Thyroid gland (tissue), 4 donors: ENCODE results near the gene PHLDB3. TPM values are rescaled to one million over a fixed set of nuclear protein-coding genes. Genes with fewer than 3 reads are reported as not detected.

Source experiments
- DNase-seq, 2 donors: peaks; one replicate each; pipeline ENCODE4 v3.0.0-alpha.2; 2019
- H3K27ac ChIP-seq, 3 donors: fragments of 200-600 bp; sonication (generic); 1 replicate in 2 of 3; 2 replicates in 1 of 3; pipeline ENCODE4 v1.5.1; 2016 to 2019; ENCODE audit warnings: mild to moderate bottlenecking in 1 of 3, moderate library complexity in 1 of 3
- H3K27me3 ChIP-seq: fragments of 200-600 bp; sonication (generic); one replicate; pipeline ENCODE4 v1.5.1; 2019
- H3K36me3 ChIP-seq, 2 donors: fragments of 200-600 bp; sonication (generic); one replicate each; pipeline ENCODE4 v1.5.1; 2016 to 2019
- H3K4me1 ChIP-seq, 2 donors: fragments of 200-600 bp; sonication (generic); one replicate each; pipeline ENCODE4 v1.5.1; 2017 to 2019
- H3K4me3 ChIP-seq, 3 donors: fragments of 200-600 bp; sonication (generic); replicated peaks in 1 of 3; 1 replicate in 2 of 3; 2 replicates in 1 of 3; pipeline ENCODE4 v1.5.1; 2016; ENCODE audit warnings: mild to moderate bottlenecking in 1 of 3
- H3K9me3 ChIP-seq: fragments of 200-600 bp; sonication (generic); one replicate; pipeline ENCODE4 v1.5.1; 2017
- CTCF ChIP-seq, 6 experiments: fragments of 200-600 bp in 3 of 6; fragments of 450-650 bp in 3 of 6; sonication (generic) in 3 of 6; IDR thresholded peaks; one replicate each; pipeline ENCODE4 v1.5.1; 2016 to 2019; ENCODE audit warnings: antibody characterized with exemption in 6 of 6, mild to moderate bottlenecking in 2 of 6, inconsistent platforms in 1 of 6, moderate library complexity in 1 of 6
- POLR2A ChIP-seq, 2 donors: fragments of 450-650 bp; IDR thresholded peaks; one replicate each; pipeline ENCODE4 v1.6.1; 2017; ENCODE audit warnings: antibody characterized with exemption in 2 of 2, mild to moderate bottlenecking in 2 of 2, moderate library complexity in 1 of 2
- WGBS, 2 donors: methylation state at CpG; one replicate each; pipeline ENCODE4 v1.1.5; 2017; 5-methylcytosine and 5-hydroxymethylcytosine counted together
- intact Hi-C: fragments of 100-400 bp; cut with DNase I; formaldehyde crosslinking; loops from one replicate; pipeline ENCODE4 v1.15.1; 2023
- total RNA-seq, 4 donors: library from RNA; depleted of rRNA; stranded (reverse); fragments of >200 nt; gene quantifications; one replicate each; pipeline ENCODE4 v1.2.3, GENCODE V29; 2016

PHLDB3 gene
- total RNA-seq, 4 donors from 2014 or later = 4.4 to 19.6 (median 7.4) TPM

DNA sequence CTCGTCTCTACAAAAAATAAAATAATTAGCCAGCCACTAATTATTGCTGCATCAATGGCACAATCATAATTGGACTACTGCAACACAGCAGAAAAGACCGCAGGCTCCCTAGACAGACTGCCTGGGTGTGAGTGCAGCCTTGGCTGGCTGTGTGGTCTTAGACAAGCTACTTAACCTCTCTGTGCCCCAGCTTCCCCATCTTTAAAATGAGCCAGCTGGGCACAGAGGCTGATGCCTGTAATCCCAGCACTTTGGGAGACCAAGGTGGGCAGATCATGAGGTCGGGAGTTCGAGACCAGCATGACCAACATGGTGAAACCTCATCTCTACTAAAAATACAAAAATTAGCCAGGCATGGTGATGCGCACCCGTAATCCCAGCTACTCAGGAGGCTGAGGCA lies 70.9 kb downstream of the PHLDB3 start:
- no peak for TF ChIP-seq CTCF (IDR thresholded peaks at IDR 0.05)
- H3K4me3 ChIP-seq = no peak overlapping the region
- no peak for DNase-seq
- intact Hi-C loops = no loop called here
- no peak overlapping the region for H3K27ac ChIP-seq
- H3K36me3 ChIP-seq = no peaks in the 10 kb centered on the region
- peaks cover 0 to 4% of the 10 kb centered on the region in 2 donors for H3K4me1 ChIP-seq
- H3K9me3 ChIP-seq = no peaks in the 10 kb centered on the region
- 85 to 93% methylated on average over 6 of the region's 6 CpGs for WGBS, 2 donors
- no peaks in the 10 kb centered on the region for H3K27me3 ChIP-seq

DNA sequence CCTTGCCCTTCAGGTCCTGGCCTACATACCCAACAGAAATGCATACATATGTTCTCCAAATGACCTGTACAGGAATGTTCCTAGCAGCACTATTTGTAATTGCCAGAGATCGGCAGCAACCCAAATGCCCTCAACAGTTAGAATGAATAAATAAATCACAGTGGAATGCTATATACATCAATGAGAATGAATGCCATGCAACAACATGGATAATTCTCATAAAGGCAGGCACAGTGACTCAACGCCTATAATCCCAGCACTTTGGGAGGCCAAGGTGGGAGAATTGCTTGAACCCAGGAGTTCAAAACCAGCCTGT lies 71.2 kb downstream of the PHLDB3 start:
- H3K27me3 ChIP-seq = no peaks in the 10 kb centered on the region
- no peak for DNase-seq
- no peaks in the 10 kb centered on the region for H3K36me3 ChIP-seq
- TF ChIP-seq POLR2A (IDR thresholded peaks at IDR 0.05) = no peak
- TF ChIP-seq CTCF (IDR thresholded peaks at IDR 0.05) = no peak
- H3K4me1 ChIP-seq = no peaks in the 10 kb centered on the region
- no peaks in the 10 kb centered on the region for H3K9me3 ChIP-seq
- no peak overlapping the region for H3K27ac ChIP-seq
- WGBS, 2 donors = 92 to 95% methylated on average over 2 of the region's 2 CpGs
- intact Hi-C loops = no loop called here
- H3K4me3 ChIP-seq = no peak overlapping the region

- 86 to 91% methylated on average over 9 of the region's 9 CpGs for WGBS, 2 donors
- intact Hi-C loops = no loop called here
- no peak overlapping the region for H3K27ac ChIP-seq
- no peaks in the 10 kb centered on the region for H3K9me3 ChIP-seq
- H3K27me3 ChIP-seq = no peaks in the 10 kb centered on the region
- TF ChIP-seq POLR2A (IDR thresholded peaks at IDR 0.05) = no peak
- TF ChIP-seq CTCF (IDR thresholded peaks at IDR 0.05) = no peak
- no peaks in the 10 kb centered on the region for H3K36me3 ChIP-seq
- no peak for DNase-seq
- H3K4me1 ChIP-seq = no peaks in the 10 kb centered on the region
- no peak overlapping the region for H3K4me3 ChIP-seq
These were observed 73.6 kb downstream of the PHLDB3 start for GRCh38 chr19:43430976-43431375.

GRCh38 chr19:43430142-43430710 lies 74.3 kb downstream of the PHLDB3 start:
- Histone ChIP-seq H3K4me3 (no peak overlapping the region), H3K27ac (no peak overlapping the region), H3K36me3 (no peaks in the 10 kb centered on the region), H3K27me3 (no peaks in the 10 kb centered on the region), H3K4me1 (no peaks in the 10 kb centered on the region), H3K9me3 (no peaks in the 10 kb centered on the region)
- no peak for DNase-seq
- no peak for TF ChIP-seq POLR2A (IDR thresholded peaks at IDR 0.05)
- no peak for TF ChIP-seq CTCF (IDR thresholded peaks at IDR 0.05)
- WGBS, 2 donors = 56 to 67% methylated on average over 6 of the region's 6 CpGs
- intact Hi-C loops = no loop called here

- intact Hi-C loops = no loop called here
- DNase-seq = no peak
- Histone ChIP-seq H3K27ac (no peak overlapping the region), H3K9me3 (no peaks in the 10 kb centered on the region), H3K4me1 (no peaks in the 10 kb centered on the region), H3K36me3 (no peaks in the 10 kb centered on the region), H3K27me3 (no peaks in the 10 kb centered on the region), H3K4me3 (no peak overlapping the region)
- no peak for TF ChIP-seq CTCF (IDR thresholded peaks at IDR 0.05)
- WGBS, 2 donors = 81 to 92% methylated on average over 7 of the region's 7 CpGs
These were observed 75.2 kb downstream of the PHLDB3 start for GRCh38 chr19:43429395-43429794.
